Hepatocyte (in vitro differentiated cells): ENCODE results near the gene CARMIL1.

Experiments
- EZH2phosphoT487 ChIP-seq: fragments of 200-600 bp; sonication (generic); IDR thresholded peaks from one replicate; pipeline ENCODE4 v1.6.1; 2018; ENCODE audit warnings: antibody characterized with exemption, mild to moderate bottlenecking, low read depth, moderate library complexity; ENCODE audit not compliant: unreplicated experiment, severe bottlenecking
- TF ChIP-seq, protein P1 (sequence below): fragments of 200-600 bp; sonication (generic); IDR thresholded peaks from 2 replicates; pipeline ENCODE4 v1.5.1; 2016; ENCODE audit warnings: antibody characterized with exemption, mild to moderate bottlenecking; ENCODE audit not compliant: poor library complexity

DNA sequence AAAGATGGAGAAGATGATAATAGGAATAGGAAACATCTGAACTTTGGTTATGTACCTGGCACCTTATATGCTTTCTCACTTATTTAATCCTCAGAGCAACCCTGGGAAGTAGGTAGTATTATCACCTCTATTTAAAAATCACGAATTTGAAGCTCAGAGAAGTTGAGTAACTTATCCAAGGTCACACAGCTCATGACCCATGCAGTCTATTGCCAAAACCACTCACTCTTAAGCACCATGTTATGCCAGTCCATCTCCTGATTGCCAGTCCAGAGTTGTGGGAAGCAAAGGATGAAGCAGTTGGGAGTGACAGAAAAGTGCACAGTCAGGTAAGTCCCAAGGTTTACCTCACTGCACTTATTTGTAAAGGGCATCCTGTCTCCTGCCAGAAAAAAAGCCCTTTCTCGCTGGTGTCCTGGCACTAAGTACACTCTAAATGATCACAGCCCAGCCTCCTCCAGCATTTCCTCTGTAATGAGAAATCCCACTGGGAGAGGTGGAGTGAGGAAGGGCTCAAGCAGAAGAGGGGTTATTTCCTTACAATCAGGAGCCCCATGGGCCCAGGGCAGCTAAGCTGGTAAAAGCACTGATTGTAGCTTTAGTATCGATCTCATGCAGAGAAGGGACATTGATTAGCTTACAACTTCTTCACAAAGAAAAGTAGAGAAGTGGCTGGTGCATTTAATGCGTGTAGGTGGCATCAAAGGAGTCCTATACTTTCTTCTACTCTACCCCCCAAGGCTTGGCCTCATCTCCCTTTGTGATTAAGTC is 351.5 kb downstream of the CARMIL1 start:
- TF ChIP-seq, protein P1, sequence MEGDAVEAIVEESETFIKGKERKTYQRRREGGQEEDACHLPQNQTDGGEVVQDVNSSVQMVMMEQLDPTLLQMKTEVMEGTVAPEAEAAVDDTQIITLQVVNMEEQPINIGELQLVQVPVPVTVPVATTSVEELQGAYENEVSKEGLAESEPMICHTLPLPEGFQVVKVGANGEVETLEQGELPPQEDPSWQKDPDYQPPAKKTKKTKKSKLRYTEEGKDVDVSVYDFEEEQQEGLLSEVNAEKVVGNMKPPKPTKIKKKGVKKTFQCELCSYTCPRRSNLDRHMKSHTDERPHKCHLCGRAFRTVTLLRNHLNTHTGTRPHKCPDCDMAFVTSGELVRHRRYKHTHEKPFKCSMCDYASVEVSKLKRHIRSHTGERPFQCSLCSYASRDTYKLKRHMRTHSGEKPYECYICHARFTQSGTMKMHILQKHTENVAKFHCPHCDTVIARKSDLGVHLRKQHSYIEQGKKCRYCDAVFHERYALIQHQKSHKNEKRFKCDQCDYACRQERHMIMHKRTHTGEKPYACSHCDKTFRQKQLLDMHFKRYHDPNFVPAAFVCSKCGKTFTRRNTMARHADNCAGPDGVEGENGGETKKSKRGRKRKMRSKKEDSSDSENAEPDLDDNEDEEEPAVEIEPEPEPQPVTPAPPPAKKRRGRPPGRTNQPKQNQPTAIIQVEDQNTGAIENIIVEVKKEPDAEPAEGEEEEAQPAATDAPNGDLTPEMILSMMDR: no peak
- no peak for TF ChIP-seq EZH2phosphoT487
